CD4-positive, alpha-beta T cell (primary cell): ENCODE measurements around the gene DIS3L2. TPM values are rescaled to one million over a fixed set of nuclear protein-coding genes. Genes with fewer than 3 reads are reported as not detected.

ENCODE experiments used
- ATAC-seq: fragments of 200-7000 bp; cut with Tn5 transposase; one replicate; pipeline ENCODE4 v1.10.0; 2022; ENCODE audit warnings: mild to moderate bottlenecking; ENCODE audit not compliant: poor library complexity
- CTCF ChIA-PET: fragments of 350-600 bp; sonication (Branson Sonifier 250); formaldehyde crosslinking; loops from one replicate; lab custom pipeline; 2021; ENCODE audit warnings: antibody characterized with exemption, inconsistent platforms; lab: Charles Lee
- POLR2A ChIA-PET: fragments of 350-600 bp; sonication (Branson Sonifier 250); formaldehyde crosslinking; loops from one replicate; lab custom pipeline; 2021; ENCODE audit warnings: antibody characterized with exemption, inconsistent platforms; lab: Charles Lee
- DNase-seq, 14 experiments: peaks; one replicate each; pipeline ENCODE4 v3.0.0-alpha.2; 2013 to 2020; ENCODE audit warnings: mixed read lengths in 2 of 14
- H3K27ac ChIP-seq, 2 donors: one replicate each; pipeline versions ENCODE4 v1.5.1 to v1.7.0; 2013; ENCODE audit warnings: low read length in 2 of 2, low read depth in 1 of 2, mild to moderate bottlenecking in 1 of 2
- H3K27me3 ChIP-seq, 2 experiments: 1 replicate in 1 of 2; 2 replicates in 1 of 2; pipeline versions ENCODE4 v1.6.1 to v1.7.0; 2013; ENCODE audit warnings: low read length in 2 of 2, control low read depth in 1 of 2, mild to moderate bottlenecking in 1 of 2, moderate library complexity in 1 of 2; ENCODE audit not compliant: insufficient read depth in 2 of 2, control insufficient read depth in 1 of 2
- H3K36me3 ChIP-seq: one replicate; pipeline ENCODE4 v1.6.1; 2013; ENCODE audit warnings: low read length, control low read depth; ENCODE audit not compliant: insufficient read depth
- H3K4me1 ChIP-seq: one replicate; pipeline ENCODE4 v1.6.1; 2013; ENCODE audit warnings: low read length, control low read depth; ENCODE audit not compliant: insufficient read depth
- H3K4me3 ChIP-seq: one replicate; pipeline ENCODE4 v1.5.1; 2013; ENCODE audit warnings: mild to moderate bottlenecking, low read length, moderate library complexity
- H3K9me3 ChIP-seq, 2 experiments: 1 replicate in 1 of 2; 2 replicates in 1 of 2; pipeline versions ENCODE4 v1.6.1 to v1.7.0; 2013; ENCODE audit warnings: low read length in 2 of 2, mild to moderate bottlenecking in 2 of 2, control low read depth in 1 of 2, moderate library complexity in 1 of 2; ENCODE audit not compliant: control insufficient read depth in 1 of 2, insufficient read depth in 1 of 2
- H3K27ac Mint-ChIP-seq: one replicate; pipeline ENCODE4 v1.8.0; 2020; ENCODE audit warnings: mixed read lengths
- H3K27me3 Mint-ChIP-seq: one replicate; pipeline ENCODE4 v1.8.0; 2021; ENCODE audit warnings: mixed read lengths
- H3K36me3 Mint-ChIP-seq: one replicate; pipeline ENCODE4 v1.8.0; 2021; ENCODE audit warnings: low read depth, mixed read lengths
- H3K4me1 Mint-ChIP-seq: one replicate; pipeline ENCODE4 v1.8.0; 2021; ENCODE audit warnings: low read depth, mixed read lengths
- H3K4me3 Mint-ChIP-seq: one replicate; pipeline ENCODE4 v1.8.0; 2020; ENCODE audit warnings: mild to moderate bottlenecking, mixed read lengths
- H3K9me3 Mint-ChIP-seq: one replicate; pipeline ENCODE4 v1.8.0; 2020; ENCODE audit warnings: mixed read lengths
- intact Hi-C, 2 experiments: fragments of 100-400 bp; cut with DNase I in 1 of 2; cut with micrococcal nuclease in 1 of 2; formaldehyde crosslinking; loops; one replicate each; pipeline versions ENCODE4 v1.15.1 to v1.9.0; 2023 to 2025; cut with DNase I, micrococcal nuclease
- microRNA-seq: library from miRNA; unstranded; fragments of <30 nt; microRNA quantifications from one replicate; pipeline ENCODE4 v1.2.0, GENCODE V29; 2021; ENCODE audit warnings: borderline microRNAs expressed, borderline replicate concordance
- total RNA-seq, 174 experiments: library from RNA in 2 of 174; stranded (reverse) in 2 of 174; gene quantifications; one replicate each; pipeline ENCODE4 v1.2.3 and lab custom pipeline; 2021 to 2026
- TF ChIP-seq, protein P1 (sequence below): fragments of 200-600 bp; IDR thresholded peaks from one replicate; pipeline ENCODE4 v1.8.0; 2022; ENCODE audit warnings: antibody characterized with exemption, mild to moderate bottlenecking

The DIS3L2 gene
- total RNA-seq, 2 experiments from 2014 or later = 59.8 to 62.9 TPM

DNA sequence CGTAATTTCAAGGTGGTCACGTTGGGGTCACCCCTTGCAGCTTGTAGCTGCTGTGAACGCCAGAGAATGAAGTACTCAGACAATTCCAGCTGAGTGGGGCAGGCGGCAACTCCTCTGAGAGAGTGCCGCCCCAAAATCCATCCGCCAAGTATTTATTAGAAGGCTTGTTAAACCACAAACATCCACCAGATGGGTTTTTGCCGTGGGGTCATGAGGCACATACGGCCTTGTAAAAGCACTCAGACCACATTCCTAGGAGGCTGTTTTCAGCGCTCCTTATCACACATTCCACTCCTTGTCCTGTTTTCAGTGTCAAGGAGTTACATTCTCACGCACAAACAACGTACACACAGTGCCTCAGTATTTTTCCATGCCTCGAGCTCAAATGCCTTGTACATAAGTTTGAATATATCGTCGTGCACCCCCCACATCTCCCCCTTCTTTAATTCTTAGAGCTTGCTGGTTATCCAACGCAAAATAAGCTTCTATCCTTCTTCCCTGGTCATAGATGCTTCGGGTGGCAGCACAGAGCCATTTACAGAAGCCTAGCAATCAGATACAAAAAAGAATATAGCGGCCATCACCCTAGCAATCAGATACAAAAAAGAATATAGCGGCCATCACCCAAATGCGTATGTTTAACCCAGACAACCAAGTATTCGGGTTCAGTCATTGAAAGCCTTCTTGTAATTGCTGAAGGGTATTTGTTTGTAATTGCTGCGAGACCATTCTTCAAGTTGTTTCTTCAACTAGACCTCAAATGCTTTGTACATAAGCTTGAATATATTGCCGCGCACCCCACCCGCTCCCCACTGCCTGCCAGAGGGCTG is 424.4 kb downstream of the DIS3L2 start:
- Mint-ChIP-seq H3K36me3 (no peaks in the 10 kb centered on the region), H3K4me1 (no peaks in the 10 kb centered on the region), H3K27me3 (peaks cover 57% of the 10 kb centered on the region), H3K4me3 (no peak overlapping the region), H3K9me3 (no peaks in the 10 kb centered on the region), H3K27ac (no peak overlapping the region)
- Histone ChIP-seq H3K4me1 (peaks cover 3% of the 10 kb centered on the region), H3K27ac (no peak overlapping the region), H3K27me3 (peaks cover 34 to 45% of the 10 kb centered on the region in 2 experiments), H3K4me3 (no peak overlapping the region), H3K9me3 (peaks cover 0 to 30% of the 10 kb centered on the region in 2 experiments), H3K36me3 (no peaks in the 10 kb centered on the region)
- ATAC-seq (no peak), DNase-seq (no peak)
- ChIA-PET CTCF (no interaction called here), POLR2A (no interaction called here)
- intact Hi-C loops = no loop called here
- TF ChIP-seq, protein P1, sequence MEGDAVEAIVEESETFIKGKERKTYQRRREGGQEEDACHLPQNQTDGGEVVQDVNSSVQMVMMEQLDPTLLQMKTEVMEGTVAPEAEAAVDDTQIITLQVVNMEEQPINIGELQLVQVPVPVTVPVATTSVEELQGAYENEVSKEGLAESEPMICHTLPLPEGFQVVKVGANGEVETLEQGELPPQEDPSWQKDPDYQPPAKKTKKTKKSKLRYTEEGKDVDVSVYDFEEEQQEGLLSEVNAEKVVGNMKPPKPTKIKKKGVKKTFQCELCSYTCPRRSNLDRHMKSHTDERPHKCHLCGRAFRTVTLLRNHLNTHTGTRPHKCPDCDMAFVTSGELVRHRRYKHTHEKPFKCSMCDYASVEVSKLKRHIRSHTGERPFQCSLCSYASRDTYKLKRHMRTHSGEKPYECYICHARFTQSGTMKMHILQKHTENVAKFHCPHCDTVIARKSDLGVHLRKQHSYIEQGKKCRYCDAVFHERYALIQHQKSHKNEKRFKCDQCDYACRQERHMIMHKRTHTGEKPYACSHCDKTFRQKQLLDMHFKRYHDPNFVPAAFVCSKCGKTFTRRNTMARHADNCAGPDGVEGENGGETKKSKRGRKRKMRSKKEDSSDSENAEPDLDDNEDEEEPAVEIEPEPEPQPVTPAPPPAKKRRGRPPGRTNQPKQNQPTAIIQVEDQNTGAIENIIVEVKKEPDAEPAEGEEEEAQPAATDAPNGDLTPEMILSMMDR = no peak

DNA sequence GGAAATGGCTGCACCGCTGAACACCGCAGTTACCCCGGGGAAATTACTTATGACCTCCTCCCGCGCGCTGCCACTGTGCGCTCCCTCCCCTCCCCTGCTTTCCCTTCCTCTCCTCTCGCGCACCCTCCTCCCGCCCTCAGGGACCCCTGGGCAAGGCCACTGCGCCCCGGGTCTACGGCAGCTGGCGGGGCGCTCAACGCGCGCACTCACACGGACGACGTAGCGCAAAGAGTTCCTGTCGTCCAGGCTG is 424.9 kb downstream of the DIS3L2 start:
- peaks cover 0 to 30% of the 10 kb centered on the region in 2 experiments for H3K9me3 ChIP-seq
- Mint-ChIP-seq H3K27me3 (peaks cover 59% of the 10 kb centered on the region), H3K9me3 (no peaks in the 10 kb centered on the region), H3K4me1 (no peaks in the 10 kb centered on the region), H3K27ac (no peak overlapping the region), H3K4me3 (no peak overlapping the region), H3K36me3 (no peaks in the 10 kb centered on the region)
- no peak overlapping the region for H3K4me3 ChIP-seq
- no peak overlapping the region for H3K27ac ChIP-seq
- ChIA-PET POLR2A (no interaction called here), CTCF (no interaction called here)
- H3K27me3 ChIP-seq = peaks cover 34 to 47% of the 10 kb centered on the region in 2 experiments
- ATAC-seq (no peak), DNase-seq (no peak)
- no peaks in the 10 kb centered on the region for H3K36me3 ChIP-seq
- no peaks in the 10 kb centered on the region for H3K4me1 ChIP-seq
- TF ChIP-seq, protein P1 = no peak
- intact Hi-C loops = no loop called here

Small RNA genes lying within 50 kb of the gene (microRNA-seq; reads per million reads assigned to microRNA genes)
- not detected for gene MIR562

Other genes starting within 250 kb of the DIS3L2 start
- 1 to 10 TPM; 5.9 to 7.0 TPM for gene PDE6D, start 180.4 kb upstream of the DIS3L2 start, total RNA-seq
- 10 to 100 TPM; 27.6 to 29.9 TPM for gene COPS7B, start 175.3 kb upstream of the DIS3L2 start, total RNA-seq
- under 1 TPM in 1 of 2 experiments, not detected in 1; 0.34 TPM for gene NPPC, start 35.3 kb upstream of the DIS3L2 start, total RNA-seq